Stimulated activated CD8-positive, alpha-beta memory T cell treated with anti-CD3 and anti-CD28 coated beads, Interleukin-4, amount 100 ng/mL, for 1 hour (primary cell): ENCODE data around the gene RILPL1.
"Not testable (repeated sequence)": the region's sequence is repeated elsewhere in the genome, so short reads cannot be mapped to it uniquely, and the experiment has no call there.

Experiments
- DNase-seq, 2 donors: peaks; one replicate each; pipeline ENCODE4 v3.0.0-alpha.2; 2020; ENCODE audit warnings: low read depth in 2 of 2, low spot score in 1 of 2

Gene RILPL1

DNA sequence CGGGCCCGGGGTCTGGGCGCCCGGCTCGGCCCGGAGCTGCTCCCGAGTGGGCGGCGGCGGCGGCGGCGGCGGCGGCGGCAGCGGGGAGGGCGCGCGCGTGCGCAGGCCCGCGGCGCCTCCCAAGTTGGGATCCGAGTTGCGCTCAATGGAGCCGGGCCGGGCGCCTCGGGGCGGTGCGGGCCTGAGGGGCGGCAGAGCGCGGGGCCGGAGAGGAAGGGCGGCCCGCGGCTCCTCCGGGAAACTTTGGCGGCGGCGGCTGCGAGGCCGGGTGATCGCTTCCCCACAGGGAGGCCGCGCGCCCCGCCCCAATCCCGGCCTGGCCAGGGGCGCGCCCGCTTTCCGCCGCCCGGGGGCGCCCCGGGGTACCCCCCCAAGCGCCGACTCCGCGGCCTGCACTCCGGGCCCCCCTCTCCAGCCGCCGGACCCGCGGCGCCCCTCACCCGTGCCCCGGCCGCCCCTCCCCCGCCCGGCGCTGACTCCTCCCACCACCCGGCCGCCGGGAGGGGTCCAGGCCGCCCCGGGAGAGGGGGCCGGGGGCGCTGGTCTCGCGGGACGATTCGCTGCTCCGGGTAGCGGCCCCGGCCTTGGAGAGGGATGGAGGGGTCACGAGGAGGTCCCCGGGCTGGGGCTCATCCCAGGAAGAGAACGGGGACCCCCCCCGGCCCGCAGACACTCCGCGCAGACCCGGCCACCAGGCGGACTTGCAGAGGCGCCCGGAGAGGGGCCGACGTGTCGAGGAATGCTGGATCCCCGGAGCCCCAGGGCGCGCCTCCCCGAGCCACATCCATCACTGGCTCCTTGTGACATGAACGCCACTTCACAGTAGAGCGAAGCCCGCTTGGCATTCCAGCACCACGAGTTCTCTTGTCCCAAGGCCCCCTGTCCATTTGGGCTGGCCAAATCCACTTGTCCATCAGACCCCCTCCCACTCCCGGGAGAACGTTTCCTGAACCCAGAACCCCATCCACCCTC, at the start of gene RILPL1:
TSS of gene RILPL1 (minus strand) at position 48 of the 972 bp plus-strand sequence. CDS start 237 bp downstream, outside the sequence.
- DNase-seq = peak in 1 of 2 donors; percentile 2

- DNase-seq = no peak
Measured at GRCh38 chr12:123580772-123581171, 47.3 kb upstream of the RILPL1 start.

DNA sequence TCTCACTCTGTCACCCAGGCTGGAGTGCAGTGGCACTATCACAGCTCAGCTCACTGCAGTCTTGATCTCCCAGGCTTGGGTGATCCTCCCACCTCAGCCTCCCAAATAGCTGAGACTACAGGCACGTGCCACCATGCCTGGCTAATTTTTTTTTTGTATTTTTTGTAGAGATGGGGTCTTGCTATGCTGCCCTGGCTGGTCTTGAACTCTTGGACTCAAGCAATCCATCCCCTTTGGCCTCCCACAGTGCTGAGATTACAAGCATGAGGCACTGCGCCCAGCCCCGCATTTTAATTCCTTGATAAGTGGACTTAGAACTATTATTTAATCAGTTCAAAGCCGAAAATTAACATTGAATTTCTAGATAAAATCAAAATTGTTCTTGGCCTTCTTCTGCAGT, 45.3 kb upstream of the RILPL1 start:
- not testable (repeated sequence) for DNase-seq

DNA sequence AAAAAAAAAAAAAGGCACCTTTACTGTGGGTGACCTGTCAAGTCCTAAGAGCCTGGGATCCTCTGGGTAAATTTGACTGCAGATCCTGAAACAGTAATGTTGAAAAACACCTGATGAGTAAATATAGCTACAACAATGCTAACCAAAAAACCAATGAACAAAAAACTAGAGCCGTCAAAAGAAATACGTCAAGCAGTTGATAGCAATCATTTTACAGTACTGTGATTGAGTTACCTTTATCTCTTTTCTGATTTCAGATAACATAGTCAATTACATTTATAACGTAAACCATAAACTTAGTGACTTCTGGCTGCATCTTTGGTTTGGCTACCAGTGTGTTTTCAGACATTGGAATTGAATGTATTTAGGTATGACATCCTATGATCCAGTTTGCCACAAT, 44.7 kb upstream of the RILPL1 start:
- DNase-seq = no peak

DNA sequence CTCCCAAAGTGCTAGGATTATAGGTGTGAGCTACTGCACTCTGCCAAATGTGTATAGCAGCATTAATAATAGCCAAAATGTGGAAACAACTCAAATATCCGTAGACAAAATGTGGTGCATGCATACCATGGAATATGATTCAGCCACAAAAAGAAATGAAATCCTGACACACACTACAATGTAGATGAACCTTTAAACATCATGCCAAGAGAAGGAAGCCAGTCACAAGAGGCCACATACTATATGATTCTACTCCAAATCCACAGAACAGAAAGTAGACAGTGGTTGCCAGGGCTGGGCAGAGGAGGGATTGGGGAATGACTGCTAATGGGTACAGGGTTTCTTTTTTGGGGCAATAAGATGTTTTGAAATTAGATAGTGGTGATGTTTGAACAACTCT, 43.1 kb upstream of the RILPL1 start:
- DNase-seq = no peak

- DNase-seq = no peak
Measured at GRCh38 chr12:123573870-123574269, 40.4 kb upstream of the RILPL1 start.

GRCh38 chr12:123572391-123572790, 38.9 kb upstream of the RILPL1 start:
- DNase-seq = no peak

DNA sequence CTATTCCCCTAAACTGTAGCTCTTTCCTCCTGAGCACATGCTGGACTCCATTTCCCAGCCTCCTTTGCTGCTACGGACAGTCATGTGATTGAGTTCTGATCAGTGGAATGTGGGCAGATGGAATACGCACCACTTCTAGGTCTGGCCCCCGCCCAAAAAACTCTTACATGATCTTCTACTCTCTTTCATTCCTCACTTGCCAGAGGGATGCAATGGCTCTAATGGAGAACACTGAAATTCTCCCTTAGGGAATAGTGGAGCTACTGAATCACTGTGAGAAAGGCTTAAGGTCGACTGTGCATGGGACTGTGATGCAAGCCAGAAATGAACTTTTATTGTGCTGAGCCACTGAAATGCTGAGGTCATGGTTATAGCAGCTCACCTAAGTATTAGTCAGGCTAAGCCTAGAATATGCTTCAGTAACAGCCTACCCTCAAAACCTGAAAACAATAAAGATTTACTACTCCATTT, 37.9 kb upstream of the RILPL1 start:
- DNase-seq = no peak

GRCh38 chr12:123559468-123559867, 25.9 kb upstream of the RILPL1 start:
- no peak for DNase-seq

DNA sequence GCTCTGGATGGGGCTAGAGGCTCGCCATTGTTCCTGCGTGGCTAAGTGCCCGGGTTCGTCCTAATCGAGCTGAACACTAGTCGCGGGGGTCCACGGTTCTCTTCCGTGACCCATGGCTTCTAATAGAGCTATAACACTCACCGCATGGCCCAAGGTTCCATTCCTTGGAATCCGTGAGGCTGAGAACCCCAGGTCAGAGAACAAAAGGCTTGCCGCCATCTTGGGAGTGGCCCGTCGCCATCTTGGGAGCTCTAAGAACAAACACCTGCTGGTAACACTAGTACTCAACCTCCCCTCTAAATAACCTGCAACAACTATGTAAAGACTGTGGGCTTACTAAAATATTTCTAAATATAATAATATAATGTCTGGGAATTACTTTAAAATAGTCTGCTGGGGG, 25.0 kb upstream of the RILPL1 start:
- DNase-seq = not testable (repeated sequence)

GRCh38 chr12:123554843-123555242, 21.3 kb upstream of the RILPL1 start:
- not testable (repeated sequence) for DNase-seq

DNA sequence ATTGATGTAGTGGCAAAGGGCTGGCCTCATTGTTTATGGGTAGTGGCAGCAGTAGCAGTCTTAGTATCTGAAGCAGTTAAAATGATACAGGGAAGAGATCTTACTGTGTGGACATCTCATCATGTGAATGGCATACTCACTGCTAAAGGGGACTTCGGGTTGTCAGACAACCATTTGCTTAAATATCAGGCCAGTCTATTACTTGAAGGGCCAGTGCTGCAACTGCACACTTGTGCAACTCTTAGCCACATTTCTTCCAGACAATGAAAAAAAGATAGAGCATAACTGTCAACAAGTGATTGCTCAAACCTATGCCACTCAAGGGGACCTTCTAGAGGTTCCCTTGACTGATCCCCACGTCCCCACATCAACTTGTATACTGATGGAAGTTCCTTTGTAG, 20.6 kb upstream of the RILPL1 start:
- not testable (repeated sequence) for DNase-seq

DNA sequence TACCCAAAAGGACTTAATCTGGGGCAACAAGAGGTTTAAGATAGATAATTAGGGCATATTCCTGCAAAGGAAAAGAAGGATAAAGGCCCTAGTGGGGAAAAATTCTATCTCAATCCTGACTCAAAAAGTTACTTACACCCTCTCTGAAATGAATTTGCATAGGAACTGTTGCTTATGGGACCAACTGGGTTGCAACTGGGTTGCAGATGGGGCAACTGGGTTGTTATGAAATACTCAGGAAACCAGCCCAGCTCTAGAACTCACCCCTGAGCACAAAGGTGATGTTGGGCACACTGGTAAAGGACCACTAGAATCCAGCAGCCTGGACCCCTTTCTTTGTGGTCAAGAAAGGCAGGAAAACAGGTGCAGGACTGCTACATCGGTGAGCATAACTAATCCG, 17.2 kb upstream of the RILPL1 start:
- DNase-seq = no peak

GRCh38 chr12:123548107-123548506, 14.6 kb upstream of the RILPL1 start:
- no peak for DNase-seq

DNA sequence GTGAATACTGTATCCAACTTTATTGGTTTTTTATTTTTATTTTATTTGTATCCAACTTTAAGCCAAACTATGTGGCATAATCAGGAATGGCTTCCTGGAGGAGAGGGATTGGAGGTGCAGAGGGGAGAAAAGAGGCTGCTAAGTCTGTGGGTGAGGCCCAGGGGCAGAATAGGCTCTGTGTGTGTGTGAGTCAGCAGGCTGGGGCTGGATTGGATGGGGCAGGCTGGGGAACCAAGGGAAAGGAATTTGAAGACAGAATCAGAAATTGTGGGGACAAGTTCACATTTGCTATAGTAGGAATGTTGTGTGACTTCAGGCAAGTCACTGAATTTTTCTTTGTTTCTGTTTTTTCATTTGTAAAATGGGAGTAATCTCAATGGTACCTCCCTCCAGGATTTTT, 12.8 kb upstream of the RILPL1 start:
- DNase-seq = no peak

- DNase-seq = no peak
Measured at GRCh38 chr12:123543541-123543940, 10.0 kb upstream of the RILPL1 start.

DNA sequence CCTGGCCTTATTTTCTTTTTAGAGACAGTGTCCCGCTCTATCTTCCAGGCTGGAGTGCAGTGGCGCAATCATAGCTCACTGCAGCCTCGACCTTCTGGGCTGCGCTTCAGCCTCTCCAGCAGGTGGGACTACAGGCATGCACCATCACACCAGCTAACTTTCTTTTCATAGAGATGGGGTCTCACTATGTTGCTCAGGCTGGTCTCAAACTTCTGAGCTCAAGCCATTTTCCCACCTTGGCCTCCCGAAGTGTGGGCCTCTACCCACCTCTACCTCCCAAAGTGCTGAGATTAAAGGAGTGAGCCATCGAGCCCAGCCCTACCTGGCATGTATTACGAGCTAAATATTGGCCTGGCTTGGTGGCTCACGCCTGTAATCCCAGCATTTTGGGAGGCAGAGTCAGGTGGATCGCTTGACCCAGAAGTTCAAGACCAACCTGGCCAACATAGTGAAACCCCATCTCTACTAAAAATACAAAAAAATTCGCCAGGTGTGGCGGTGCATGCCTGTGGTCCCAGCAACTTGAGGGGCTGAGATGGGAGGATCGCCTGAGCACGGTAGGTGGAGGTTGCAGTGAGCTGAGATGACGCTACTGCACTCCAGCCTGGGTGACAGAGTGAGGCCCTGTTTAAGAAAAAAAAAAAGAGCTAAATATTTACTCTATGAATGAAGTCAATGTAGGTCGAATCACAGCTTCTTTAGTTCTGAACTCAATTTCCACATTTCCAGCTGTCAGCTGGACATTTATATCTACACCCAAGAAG, 7.6 kb upstream of the RILPL1 start:
- no peak for DNase-seq

DNA sequence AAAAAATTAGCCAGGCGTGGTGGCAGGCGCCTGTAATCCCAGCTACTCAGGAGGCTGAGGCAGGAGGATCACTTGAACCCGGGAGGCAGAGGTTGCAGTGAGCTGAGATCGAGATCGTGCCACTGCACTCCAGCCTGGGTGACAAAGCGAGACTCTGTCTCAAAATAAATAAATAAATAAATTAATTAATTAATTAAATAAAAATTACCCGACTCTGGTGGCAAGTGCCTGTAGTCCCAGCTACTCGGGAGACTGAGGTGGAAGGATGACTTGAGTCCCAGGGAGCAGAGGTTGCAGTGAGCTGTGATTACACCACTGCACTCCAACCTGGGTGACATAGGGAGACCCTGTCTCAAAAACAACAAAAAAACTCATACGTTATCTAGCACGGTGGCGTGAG, 2.4 kb upstream of the RILPL1 start:
- not testable (repeated sequence) for DNase-seq

DNA sequence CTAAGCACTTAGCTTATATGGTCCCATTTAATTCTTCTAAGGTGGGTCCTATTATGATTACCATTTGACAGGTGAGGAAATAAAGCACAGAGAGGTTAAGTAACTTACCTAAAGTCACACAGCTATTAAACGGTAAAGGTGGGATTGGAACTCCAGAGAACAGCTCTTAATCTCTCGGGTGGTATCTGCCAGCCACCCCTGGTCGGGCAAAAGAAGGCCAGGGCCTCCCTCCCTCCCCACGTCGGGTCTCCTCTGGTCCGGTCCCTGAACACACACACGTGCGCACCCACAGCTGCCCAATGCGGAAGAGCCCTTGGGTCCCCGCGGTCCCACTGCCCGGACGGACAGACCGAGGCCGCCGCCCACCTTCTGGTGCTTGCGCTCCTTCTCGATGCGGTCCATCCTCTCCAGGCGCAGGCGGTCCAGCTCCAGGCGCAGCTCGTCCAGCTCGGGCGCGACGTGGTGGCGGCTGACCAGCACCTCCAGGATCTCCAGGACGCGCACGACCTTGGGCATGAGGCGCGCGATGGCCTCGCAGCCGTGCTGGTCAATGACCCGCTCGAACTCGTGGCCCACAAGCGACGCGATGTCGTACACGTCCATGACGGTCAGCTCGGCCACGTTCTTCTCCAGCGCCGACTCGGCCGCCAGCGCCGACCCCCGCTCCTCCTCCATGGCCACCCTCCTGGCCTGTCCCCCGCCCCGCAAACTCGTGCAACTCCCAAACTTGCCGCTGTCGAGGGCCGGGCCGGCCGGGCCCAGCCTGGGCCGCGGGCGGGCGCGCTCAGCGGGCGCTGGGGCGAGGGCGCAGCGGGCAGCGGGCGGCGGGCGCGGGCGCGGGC, 490 bp downstream of the RILPL1 start:
- no peak for DNase-seq

- no peak for DNase-seq
Measured at GRCh38 chr12:123532019-123532418, 1.5 kb downstream of the RILPL1 start.

- DNase-seq = no peak
Measured at GRCh38 chr12:123531091-123531490, 2.4 kb downstream of the RILPL1 start.
